ENCODE results near the gene HARS2. TPM values are rescaled to one million over a fixed set of nuclear protein-coding genes. Genes with fewer than 3 reads are reported as not detected.
A peak's percentile ranks its signal among the peaks of the same experiment; 100 is the strongest.

HARS2 gene
- total and polyA plus RNA-seq, 10 of the 15 experiments (the other 5 are each of a cell fraction or from before 2014, with no cell fraction given) = 9.3 to 34.3 (median 24.8) TPM

- peak; percentile 77 for TF ChIP-seq MEF2A (IDR thresholded peaks at IDR 0.05; ENCODE audit: insufficient read depth, low read depth, low read length)
- peak; percentile 75 for TF ChIP-seq MTA2 (IDR thresholded peaks at IDR 0.05; ENCODE audit: low read depth)
- TF ChIP-seq SKIL (IDR thresholded peaks at IDR 0.05; ENCODE audit: low read depth, poor library complexity, severe bottlenecking) = peak; percentile 96
- no peak for TF ChIP-seq BMI1 (IDR thresholded peaks at IDR 0.05; ENCODE audit: borderline replicate concordance)
- TF ChIP-seq, protein P1, sequence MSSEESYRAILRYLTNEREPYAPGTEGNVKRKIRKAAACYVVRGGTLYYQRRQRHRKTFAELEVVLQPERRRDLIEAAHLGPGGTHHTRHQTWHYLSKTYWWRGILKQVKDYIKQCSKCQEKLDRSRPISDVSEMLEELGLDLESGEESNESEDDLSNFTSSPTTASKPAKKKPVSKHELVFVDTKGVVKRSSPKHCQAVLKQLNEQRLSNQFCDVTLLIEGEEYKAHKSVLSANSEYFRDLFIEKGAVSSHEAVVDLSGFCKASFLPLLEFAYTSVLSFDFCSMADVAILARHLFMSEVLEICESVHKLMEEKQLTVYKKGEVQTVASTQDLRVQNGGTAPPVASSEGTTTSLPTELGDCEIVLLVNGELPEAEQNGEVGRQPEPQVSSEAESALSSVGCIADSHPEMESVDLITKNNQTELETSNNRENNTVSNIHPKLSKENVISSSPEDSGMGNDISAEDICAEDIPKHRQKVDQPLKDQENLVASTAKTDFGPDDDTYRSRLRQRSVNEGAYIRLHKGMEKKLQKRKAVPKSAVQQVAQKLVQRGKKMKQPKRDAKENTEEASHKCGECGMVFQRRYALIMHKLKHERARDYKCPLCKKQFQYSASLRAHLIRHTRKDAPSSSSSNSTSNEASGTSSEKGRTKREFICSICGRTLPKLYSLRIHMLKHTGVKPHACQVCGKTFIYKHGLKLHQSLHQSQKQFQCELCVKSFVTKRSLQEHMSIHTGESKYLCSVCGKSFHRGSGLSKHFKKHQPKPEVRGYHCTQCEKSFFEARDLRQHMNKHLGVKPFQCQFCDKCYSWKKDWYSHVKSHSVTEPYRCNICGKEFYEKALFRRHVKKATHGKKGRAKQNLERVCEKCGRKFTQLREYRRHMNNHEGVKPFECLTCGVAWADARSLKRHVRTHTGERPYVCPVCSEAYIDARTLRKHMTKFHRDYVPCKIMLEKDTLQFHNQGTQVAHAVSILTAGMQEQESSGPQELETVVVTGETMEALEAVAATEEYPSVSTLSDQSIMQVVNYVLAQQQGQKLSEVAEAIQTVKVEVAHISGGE (CRISPR knock-in tag; IDR thresholded peaks at IDR 0.05) = no peak
- no peak for TF ChIP-seq E2F4 (IDR thresholded peaks at IDR 0.05; ENCODE audit: low read depth, low read length)
- peak; percentile 100 for TF ChIP-seq SREBF2 (IDR thresholded peaks at IDR 0.05; ENCODE audit: low read length)
- TF ChIP-seq SIN3A (IDR thresholded peaks at IDR 0.05; ENCODE audit: low read depth, low read length) = peak; percentile 84
- peak; percentile 89 for TF ChIP-seq IKZF1 (conservative IDR thresholded peaks at IDR 0.05)
- TF ChIP-seq ESRRA (IDR thresholded peaks at IDR 0.05; ENCODE audit: low read length) = 0 out of 2 replicates have a peak, but pooled peaks have one; percentile 65
- TF ChIP-seq CEBPZ (IDR thresholded peaks at IDR 0.05; ENCODE audit: low read depth, low read length) = no peak
- no peak for TF ChIP-seq HDAC2 (IDR thresholded peaks at IDR 0.05)
- TF ChIP-seq SRF (IDR thresholded peaks at IDR 0.05; ENCODE audit: low read depth in 2 of 2, low read length in 2 of 2) = 0 out of 4 replicates have a peak, but pooled peaks of 1 of the 2 experiments have one; percentile 77
- TF ChIP-seq GABPA (IDR thresholded peaks at IDR 0.05; ENCODE audit: low read depth) = peak; percentile 82
- TF ChIP-seq PKNOX1 (IDR thresholded peaks at IDR 0.05) = peak; percentile 60; the same call in 1 of the 2 replicates
- no peak for TF ChIP-seq NFXL1 (IDR thresholded peaks at IDR 0.05; ENCODE audit: borderline replicate concordance)
- TF ChIP-seq STAT1 (conservative IDR thresholded peaks at IDR 0.05) = peak; percentile 97
- no peak for TF ChIP-seq NR2C1 (IDR thresholded peaks at IDR 0.05)
- TF ChIP-seq ATF7 (IDR thresholded peaks at IDR 0.05; ENCODE audit: low read depth) = peak; percentile 98
These were observed 19.8 kb downstream of the HARS2 start (continued) for GRCh38 chr5:140710899-140711552.

All from GM12878 (cell line).